Activated naive CD4-positive, alpha-beta T cell (primary cell): ENCODE measurements around the gene AUTS2.

Source experiments
- DNase-seq, 4 experiments: peaks; one replicate each; lab custom pipeline; 2025; lab: John Stamatoyannopoulos, UW

AUTS2 gene

GRCh38 chr7:69992938-69993337, 394.7 kb downstream of the AUTS2 start:
- DNase-seq, result no peak

- no peak for DNase-seq
These were observed 395.9 kb downstream of the AUTS2 start for GRCh38 chr7:69994218-69994617.

- DNase-seq, result no peak
These were observed 396.7 kb downstream of the AUTS2 start for GRCh38 chr7:69994886-69995542.

GRCh38 chr7:69996121-69996520, 397.8 kb downstream of the AUTS2 start:
- DNase-seq, result no peak

GRCh38 chr7:70000737-70001348, 402.6 kb downstream of the AUTS2 start:
- no peak for DNase-seq

- DNase-seq, result no peak
These were observed 407.2 kb downstream of the AUTS2 start for GRCh38 chr7:70005480-70005879.

- no peak for DNase-seq
These were observed 407.6 kb downstream of the AUTS2 start for GRCh38 chr7:70005891-70006260.

- DNase-seq, result no peak
These were observed 408.1 kb downstream of the AUTS2 start for GRCh38 chr7:70006261-70006920.

- no peak for DNase-seq
These were observed 410.2 kb downstream of the AUTS2 start for GRCh38 chr7:70008466-70008865.

GRCh38 chr7:70014472-70015177, 416.4 kb downstream of the AUTS2 start:
- no peak for DNase-seq

- no peak for DNase-seq
These were observed 417.1 kb downstream of the AUTS2 start for GRCh38 chr7:70015353-70015752.

GRCh38 chr7:70016044-70016770, 417.9 kb downstream of the AUTS2 start:
- no peak for DNase-seq

- DNase-seq, result no peak
These were observed 419.1 kb downstream of the AUTS2 start for GRCh38 chr7:70017357-70017756.

GRCh38 chr7:70018700-70019099, 420.4 kb downstream of the AUTS2 start:
- no peak for DNase-seq

- no peak for DNase-seq
These were observed 429.6 kb downstream of the AUTS2 start for GRCh38 chr7:70027867-70028266.

- DNase-seq, result no peak
These were observed 430.3 kb downstream of the AUTS2 start for GRCh38 chr7:70028620-70029019.

- no peak for DNase-seq
These were observed 431.7 kb downstream of the AUTS2 start for GRCh38 chr7:70029993-70030392.

- DNase-seq, result no peak
These were observed 432.5 kb downstream of the AUTS2 start for GRCh38 chr7:70030745-70031144.

- DNase-seq, result no peak
These were observed 433.0 kb downstream of the AUTS2 start for GRCh38 chr7:70031245-70031644.

GRCh38 chr7:70032649-70033048, 434.4 kb downstream of the AUTS2 start:
- no peak for DNase-seq

GRCh38 chr7:70033226-70033625, 435.0 kb downstream of the AUTS2 start:
- no peak for DNase-seq

- DNase-seq, result no peak
These were observed 436.7 kb downstream of the AUTS2 start for GRCh38 chr7:70034999-70035398.
